Activated T-cell treated with anti-CD3 and anti-CD28 coated beads, Interleukin-2, amount 50 U/mL, for 24 hours (primary cell): ENCODE measurements around the gene CTAG1A.
"Not testable (repeated sequence)": the region's sequence is repeated elsewhere in the genome, so short reads cannot be mapped to it uniquely, and the experiment has no call there.

Source experiments
- DNase-seq: peaks from one replicate; pipeline ENCODE4 v3.0.0-alpha.2; 2020
- H3K27ac Mint-ChIP-seq: 2 replicates; pipeline ENCODE4 v1.8.0; 2020; ENCODE audit warnings: mild to moderate bottlenecking, mixed read lengths
- H3K27me3 Mint-ChIP-seq: 2 replicates; pipeline ENCODE4 v1.8.0; 2020; ENCODE audit warnings: mixed read lengths
- H3K36me3 Mint-ChIP-seq: 2 replicates; pipeline ENCODE4 v1.8.0; 2020; ENCODE audit warnings: low read depth, mixed read lengths
- H3K4me1 Mint-ChIP-seq: 2 replicates; pipeline ENCODE4 v1.8.0; 2020; ENCODE audit warnings: low read depth, mixed read lengths
- H3K4me3 Mint-ChIP-seq: 2 replicates; pipeline ENCODE4 v1.8.0; 2020; ENCODE audit warnings: mild to moderate bottlenecking, moderate library complexity, mixed read lengths
- H3K9me3 Mint-ChIP-seq: 2 replicates; pipeline ENCODE4 v1.8.0; 2020; ENCODE audit warnings: mixed read lengths

The CTAG1A gene

DNA sequence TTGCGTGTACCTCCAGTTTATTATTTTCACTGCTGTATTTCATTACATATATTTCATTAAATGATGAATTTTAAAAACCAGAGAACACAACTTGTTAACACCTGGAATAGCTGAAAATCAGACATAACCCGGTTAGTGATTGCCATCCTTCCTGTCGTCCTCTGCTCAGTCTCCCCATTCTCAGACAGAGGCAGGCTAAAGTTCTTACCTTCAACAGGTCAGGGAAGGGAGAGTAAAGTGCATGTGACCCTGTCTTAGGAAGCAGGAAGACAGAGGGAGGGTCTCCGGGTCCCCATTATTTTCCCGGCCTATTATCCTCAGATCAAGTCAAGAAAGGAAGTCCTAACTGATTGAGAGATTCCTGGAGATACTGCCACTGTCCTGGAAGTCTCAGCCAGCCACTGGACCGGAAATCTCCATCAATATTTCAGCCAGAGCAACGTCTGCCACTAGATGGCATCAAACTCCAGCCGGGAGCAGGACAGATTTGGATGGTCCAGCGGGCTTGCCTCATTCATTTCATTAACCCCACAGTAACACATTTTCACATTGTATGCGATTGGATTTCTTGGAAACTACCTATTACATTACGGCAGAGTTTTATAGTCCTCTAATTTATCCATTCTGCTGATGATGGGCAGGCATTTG is 36.0 kb downstream of the CTAG1A start:
- not testable (repeated sequence) for H3K27ac Mint-ChIP-seq, H3K4me1 Mint-ChIP-seq, DNase-seq, H3K27me3 Mint-ChIP-seq, H3K36me3 Mint-ChIP-seq, H3K9me3 Mint-ChIP-seq, H3K4me3 Mint-ChIP-seq

DNA sequence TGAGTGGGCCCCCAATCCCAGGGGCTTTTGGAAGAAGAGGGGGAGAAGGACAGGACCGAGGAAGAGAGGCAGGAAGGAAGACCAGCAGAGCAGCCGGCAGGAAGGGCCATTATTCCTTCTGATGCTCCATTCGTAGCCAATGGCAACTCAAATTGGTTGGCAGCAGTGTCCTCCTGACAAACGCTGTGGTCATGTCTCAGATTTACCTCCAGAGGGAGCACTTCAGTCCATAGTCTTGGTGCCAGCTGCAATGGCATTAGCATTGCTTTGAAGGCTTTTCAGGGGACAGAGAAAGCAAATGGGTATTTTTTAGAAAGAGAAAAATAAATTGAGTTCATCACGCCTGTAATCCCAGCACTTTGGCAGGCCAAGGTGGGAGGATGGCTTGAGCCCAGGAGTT is 44.0 kb downstream of the CTAG1A start:
- not testable (repeated sequence) for H3K36me3 Mint-ChIP-seq, H3K4me1 Mint-ChIP-seq, H3K4me3 Mint-ChIP-seq, H3K27me3 Mint-ChIP-seq, H3K27ac Mint-ChIP-seq, H3K9me3 Mint-ChIP-seq, DNase-seq

DNA sequence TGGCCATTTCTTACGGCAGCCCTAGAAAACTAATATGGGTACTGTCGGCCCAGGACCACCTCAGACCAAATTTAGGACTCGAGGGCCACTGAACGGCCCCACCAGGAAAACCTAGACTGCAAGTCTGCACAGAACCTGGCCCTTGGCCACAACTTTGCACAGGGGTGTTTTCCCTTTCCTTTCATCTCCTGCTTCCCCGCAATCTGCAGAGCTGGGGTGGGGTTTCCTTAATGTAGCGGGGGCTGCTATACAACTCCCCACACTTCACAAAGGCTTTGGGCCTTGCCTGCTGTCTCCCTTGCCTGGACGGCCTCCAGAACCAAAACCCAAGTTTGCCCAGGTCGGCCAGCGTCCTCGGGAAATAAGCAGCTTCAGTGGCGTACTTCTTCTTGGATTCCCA is 46.0 kb downstream of the CTAG1A start:
- H3K36me3 Mint-ChIP-seq, DNase-seq, H3K4me3 Mint-ChIP-seq, H3K27me3 Mint-ChIP-seq, H3K9me3 Mint-ChIP-seq, H3K4me1 Mint-ChIP-seq, H3K27ac Mint-ChIP-seq: not testable (repeated sequence)

DNA sequence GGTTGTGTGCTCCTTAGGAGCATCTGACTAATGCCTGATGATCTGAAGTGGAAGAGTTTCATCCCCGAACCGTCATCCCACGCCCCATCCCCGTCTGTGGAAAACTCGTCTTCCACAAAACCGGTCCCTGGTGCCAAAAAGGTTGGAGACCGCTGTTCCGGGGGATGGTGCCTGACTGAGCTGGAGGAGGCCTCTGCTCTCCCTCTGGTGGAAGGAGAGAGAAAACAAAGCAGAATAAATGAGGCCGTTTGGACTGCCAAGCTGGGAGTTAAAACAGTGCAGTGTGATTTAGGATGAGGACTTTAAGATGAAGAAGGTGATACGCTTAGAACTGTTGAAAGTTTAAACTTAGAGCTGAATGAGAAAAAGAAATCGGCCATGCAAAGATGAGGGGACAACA is 48.7 kb downstream of the CTAG1A start:
- not testable (repeated sequence) for H3K36me3 Mint-ChIP-seq, H3K4me1 Mint-ChIP-seq, H3K4me3 Mint-ChIP-seq, H3K27me3 Mint-ChIP-seq, H3K9me3 Mint-ChIP-seq, H3K27ac Mint-ChIP-seq, DNase-seq
